HCEC 1CT (cell line): ENCODE measurements around the gene RORB.
A peak's percentile ranks its signal among the peaks of the same experiment; 100 is the strongest.

Experiments
- DNase-seq: peaks from one replicate; pipeline ENCODE4 v3.0.0-alpha.2; 2017

RORB gene

GRCh38 chr9:74609671-74610405, 112.7 kb downstream of the RORB start:
- DNase-seq: no peak

GRCh38 chr9:74610523-74611061, 113.5 kb downstream of the RORB start:
- no peak for DNase-seq

GRCh38 chr9:74630228-74630627, 133.1 kb downstream of the RORB start:
- DNase-seq: no peak

DNA sequence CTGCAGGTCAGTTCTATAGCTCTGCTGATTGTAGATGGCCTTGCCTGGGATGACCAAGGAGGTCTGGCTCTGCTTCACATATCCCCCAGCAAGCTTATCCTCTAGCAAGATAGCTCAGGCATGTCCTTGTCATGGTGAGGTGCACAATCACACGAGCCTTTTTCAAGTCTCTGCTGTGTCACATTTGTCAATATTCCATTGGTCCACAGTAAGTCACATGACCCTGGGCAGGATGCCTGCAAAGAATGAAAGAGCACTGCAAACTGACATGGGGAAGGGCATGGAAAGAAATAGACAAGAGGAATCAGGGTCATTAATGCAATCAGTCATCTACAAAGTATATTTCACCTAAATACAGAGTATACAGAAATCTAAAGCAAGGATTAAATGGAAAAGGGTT, 142.0 kb downstream of the RORB start:
- no peak for DNase-seq

DNA sequence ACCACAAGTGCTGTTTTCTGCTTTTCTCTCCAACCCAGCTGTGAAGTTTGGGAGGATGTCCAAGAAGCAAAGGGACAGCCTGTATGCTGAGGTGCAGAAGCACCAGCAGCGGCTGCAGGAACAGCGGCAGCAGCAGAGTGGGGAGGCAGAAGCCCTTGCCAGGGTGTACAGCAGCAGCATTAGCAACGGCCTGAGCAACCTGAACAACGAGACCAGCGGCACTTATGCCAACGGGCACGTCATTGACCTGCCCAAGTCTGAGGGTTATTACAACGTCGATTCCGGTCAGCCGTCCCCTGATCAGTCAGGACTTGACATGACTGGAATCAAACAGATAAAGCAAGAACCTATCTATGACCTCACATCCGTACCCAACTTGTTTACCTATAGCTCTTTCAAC, 145.2 kb downstream of the RORB start:
- no peak for DNase-seq

- DNase-seq: no peak
Measured at GRCh38 chr9:74643303-74643923, 146.3 kb downstream of the RORB start.

DNA sequence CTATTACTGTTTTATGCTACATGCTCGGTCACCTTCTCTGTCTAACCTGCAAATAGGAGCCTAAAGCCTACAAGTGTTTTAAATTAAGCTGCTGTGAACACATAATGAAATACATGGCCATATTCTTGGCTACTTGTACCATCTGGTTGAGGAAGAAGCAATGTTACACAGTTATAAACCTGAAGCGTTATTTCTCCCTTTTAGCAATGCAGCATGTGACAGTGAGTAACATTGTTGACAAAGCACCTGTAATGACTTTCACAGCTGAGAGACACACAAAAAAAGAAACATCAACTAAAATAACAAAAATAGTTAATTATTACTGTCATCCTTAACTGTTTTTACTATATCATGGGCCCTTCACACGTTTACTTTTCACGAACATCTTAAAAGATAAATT, 146.9 kb downstream of the RORB start:
- DNase-seq: no peak

DNA sequence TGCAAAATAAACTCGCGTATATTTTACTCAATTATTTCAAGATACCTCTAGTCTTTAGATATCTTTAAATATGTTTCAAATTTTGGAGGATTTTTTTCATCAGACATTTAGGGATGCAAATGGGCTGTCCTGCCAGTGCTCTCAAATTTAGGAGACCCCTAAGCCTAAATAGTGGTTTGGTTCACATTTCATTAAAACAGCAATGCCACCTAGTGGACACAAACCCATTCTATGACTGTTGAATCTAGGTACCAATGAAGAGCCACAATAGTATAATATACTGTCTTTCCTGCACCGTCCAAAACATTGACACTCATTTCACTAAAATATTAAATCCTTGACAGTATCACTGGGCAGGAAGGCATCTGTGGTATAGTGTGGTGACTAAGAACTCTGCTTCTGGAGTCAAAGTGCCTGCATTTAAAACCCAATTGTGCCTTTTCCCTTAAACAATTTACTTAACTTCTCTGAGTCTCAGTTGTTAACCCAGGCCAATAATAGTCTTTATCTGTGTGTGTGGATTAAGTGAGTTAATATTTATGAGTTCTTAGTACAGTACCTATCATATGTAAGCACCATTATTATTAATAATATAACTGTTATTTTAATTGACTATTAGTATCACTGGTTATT, 148.0 kb downstream of the RORB start:
- DNase-seq: no peak

DNA sequence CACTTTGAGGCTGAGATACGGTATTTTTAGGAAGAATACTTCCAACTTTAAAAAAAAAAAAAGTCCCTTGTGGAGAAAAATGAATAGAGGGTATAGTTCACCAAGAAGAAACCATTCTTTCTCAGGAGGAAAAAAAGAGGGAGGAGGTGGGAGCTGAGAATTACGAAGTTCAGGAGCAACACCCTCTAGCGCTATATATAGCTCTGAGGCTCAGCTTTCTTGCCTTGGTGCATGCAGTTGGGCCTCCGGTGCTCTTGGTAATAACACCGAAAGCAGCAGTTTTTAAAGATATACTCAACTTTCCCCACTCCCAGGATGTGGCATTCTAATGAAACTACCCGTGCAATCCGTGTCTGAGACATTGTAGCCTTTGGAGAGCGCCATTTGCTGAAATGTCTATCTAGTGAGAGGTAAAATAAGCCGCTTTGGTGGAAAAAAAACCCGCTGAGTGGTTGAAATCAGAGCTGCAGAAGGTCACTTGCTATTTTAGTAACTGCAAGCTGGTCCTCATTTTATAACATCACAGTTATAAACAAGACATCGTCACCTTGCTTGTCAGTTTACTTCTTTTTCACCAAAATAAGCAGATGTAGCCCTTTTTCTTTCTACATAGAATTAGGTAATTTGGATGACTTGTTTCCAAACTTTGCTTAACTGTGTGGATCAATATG, 156.4 kb downstream of the RORB start:
- no peak for DNase-seq

DNA sequence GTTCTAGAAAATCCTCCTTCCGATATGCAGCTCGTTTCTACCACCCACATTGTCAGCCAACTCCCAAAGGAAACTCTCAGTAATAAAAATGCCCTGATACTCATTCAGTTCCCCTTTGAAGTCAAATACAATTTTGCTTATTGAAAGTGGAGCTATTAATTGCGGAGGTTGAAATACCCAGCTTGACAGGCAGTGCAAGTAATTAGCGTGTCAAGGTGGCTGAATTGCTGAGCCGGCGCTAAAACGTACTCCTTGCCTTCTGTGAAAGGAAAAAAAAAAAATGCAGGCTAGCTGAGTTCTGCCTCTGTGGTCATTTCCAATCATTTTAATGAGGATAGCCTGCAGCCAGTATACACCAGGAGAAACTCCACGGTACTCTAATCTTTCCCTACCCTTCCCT, 165.5 kb downstream of the RORB start:
- DNase-seq: no peak

DNA sequence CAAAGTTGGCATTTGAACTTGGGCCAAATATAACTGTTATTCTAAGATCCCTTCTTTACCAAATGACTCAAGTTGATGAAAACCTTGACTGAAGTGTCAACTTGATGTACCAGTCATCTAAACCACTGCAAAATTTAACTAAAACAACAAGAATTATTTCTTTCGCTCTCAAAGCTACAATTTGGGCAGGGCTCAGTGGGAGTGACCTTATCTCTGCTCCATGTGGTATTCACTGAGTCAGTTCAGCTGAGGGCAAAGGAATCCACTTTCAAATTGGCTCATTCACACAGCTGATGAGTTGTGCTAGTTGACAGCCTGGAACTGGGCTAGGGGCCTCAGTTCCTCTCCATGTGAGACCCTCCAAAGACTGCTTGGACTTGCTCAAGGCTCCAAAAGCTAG, 166.3 kb downstream of the RORB start:
- DNase-seq: no peak

GRCh38 chr9:74666625-74667316, 169.6 kb downstream of the RORB start:
- peak; percentile 52 for DNase-seq

DNA sequence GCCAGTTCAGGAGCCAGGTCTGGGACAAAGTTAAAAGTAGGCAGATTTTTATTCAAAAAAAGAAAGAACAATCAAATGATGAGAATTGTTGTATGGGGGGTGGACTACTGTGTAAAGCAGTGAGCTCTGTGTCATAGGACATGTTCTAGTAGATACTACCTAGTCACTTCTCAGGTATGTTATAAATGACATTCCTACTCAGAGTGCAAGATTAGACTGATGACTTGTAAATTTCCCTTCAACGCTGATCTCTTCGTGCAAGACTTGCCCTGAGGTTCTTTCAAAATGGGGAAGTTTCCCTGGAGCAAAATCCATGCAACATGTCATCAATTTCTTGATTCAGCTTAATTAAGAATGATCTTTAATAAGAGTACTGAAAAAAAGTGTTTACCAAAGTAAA, 175.1 kb downstream of the RORB start:
- DNase-seq: no peak

GRCh38 chr9:74674077-74674476, 176.9 kb downstream of the RORB start:
- DNase-seq: no peak

GRCh38 chr9:74681906-74682305, 184.8 kb downstream of the RORB start:
- DNase-seq: no peak

DNA sequence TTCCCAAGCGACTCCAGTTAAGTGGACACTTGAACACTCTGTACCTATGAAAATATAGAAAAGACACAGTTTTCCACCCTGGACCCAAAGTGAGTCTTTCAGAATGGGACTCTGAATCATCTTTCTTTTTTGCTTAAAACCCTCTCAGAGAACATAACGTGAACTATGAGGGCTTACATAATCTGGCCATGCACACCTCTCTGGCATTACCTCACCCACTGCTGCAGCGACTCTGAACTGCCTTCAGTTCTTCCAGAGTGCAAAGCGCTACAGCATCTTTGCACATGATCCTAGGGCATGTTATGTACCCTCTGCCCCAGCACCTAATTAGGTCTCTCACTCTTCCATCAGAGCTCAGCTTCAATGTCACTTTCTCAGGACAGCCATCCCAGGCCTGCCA, 186.2 kb downstream of the RORB start:
- DNase-seq: no peak

GRCh38 chr9:74691058-74691457, 193.9 kb downstream of the RORB start:
- DNase-seq: no peak

GRCh38 chr9:74696520-74696919, 199.4 kb downstream of the RORB start:
- DNase-seq: no peak

DNA sequence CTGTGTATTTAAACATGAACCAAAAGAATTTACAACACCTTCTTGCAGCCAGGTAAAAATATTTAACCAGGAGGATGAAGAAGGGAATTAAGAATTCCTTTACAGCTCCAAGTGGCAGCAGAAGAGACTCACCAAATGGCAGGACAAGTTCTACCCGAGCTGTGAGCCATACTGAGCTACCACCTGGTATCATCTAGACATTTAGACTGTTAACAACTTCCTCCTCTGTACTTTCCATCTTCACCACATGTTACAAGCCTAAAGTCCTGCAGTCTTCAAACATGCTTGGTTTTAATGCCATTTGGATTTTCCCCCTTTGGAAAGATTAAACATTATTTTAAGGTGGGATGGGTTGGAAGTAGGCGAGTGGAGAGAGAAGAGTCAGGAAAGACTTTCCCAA, 200.4 kb downstream of the RORB start:
- DNase-seq: no peak

GRCh38 chr9:74711341-74711740, 214.2 kb downstream of the RORB start:
- DNase-seq: no peak

DNA sequence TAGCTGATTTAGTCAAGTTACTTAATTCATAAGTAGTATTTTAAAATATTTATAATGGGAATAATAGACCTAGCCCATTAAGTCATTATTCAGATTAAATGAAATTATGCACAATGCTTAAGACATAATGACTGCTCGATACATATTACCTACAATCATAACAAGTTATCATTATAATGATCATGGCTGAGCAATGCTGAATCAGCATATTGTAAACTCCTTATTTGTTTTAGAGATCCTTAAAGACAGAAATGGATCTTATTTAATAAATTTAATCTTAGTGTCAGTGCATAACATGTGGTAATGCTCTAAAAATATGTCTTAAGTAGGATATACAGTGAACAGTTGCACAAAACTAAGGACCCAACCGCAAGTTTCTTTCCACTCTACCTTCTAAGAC, 221.6 kb downstream of the RORB start:
- no peak for DNase-seq

DNA sequence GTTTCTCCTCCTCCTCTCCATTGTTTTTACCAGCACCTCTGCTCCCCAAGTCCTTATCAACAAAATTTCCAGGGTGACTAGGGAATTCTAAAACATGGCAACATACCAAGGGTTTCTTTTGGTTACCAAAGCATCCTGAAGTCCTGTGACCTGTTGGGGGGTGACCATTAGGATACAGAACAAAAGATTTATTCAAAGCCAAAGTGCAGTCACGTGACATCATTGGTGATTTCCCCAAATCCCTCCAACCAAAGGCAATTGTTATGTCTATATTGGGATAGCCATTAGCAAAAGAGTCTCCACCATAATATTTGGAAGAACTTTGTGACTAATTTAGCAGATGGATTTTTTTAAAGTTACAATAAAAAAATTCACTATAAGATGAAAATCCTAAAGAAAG, 222.2 kb downstream of the RORB start:
- no peak for DNase-seq
